H1 (cell line): ENCODE measurements around the gene NQO2. TPM values are rescaled to one million over a fixed set of nuclear protein-coding genes. Genes with fewer than 3 reads are reported as not detected.
A peak's percentile ranks its signal among the peaks of the same experiment; 100 is the strongest.

Experiments used
- BACH1 ChIP-seq: IDR thresholded peaks from 2 replicates; pipeline ENCODE4 v1.6.1; 2012; ENCODE audit warnings: low read length, improper control_type of control experiment
- CBX5 ChIP-seq: fragments of 300-800, 300-1000 bp; sonication (generic); IDR thresholded peaks from 2 replicates; pipeline ENCODE4 v1.7.1; 2016; ENCODE audit warnings: antibody characterized with exemption, low read length, low read depth
- CEBPB ChIP-seq: IDR thresholded peaks from 2 replicates; pipeline ENCODE4 v1.6.1; 2012; ENCODE audit warnings: low read depth, low read length
- E2F6 ChIP-seq: IDR thresholded peaks from 2 replicates; pipeline ENCODE4 v1.6.1; 2012; ENCODE audit warnings: inconsistent platforms
- EGR1 ChIP-seq: IDR thresholded peaks from 2 replicates; pipeline ENCODE4 v1.6.1; 2011; ENCODE audit warnings: low read depth, low read length, borderline replicate concordance
- HDAC2 ChIP-seq, 2 experiments: fragments of 300-600 bp in 1 of 2; sonication (generic) in 1 of 2; IDR thresholded peaks; 2 replicates each; pipeline ENCODE4 v1.6.1; 2011 to 2012; ENCODE audit warnings: low read depth in 2 of 2, low read length in 2 of 2, mild to moderate bottlenecking in 2 of 2, moderate library complexity in 2 of 2, borderline replicate concordance in 1 of 2, inconsistent platforms in 1 of 2
- KDM5A ChIP-seq: fragments of 200-600 bp; IDR thresholded peaks from 2 replicates; pipeline ENCODE4 v1.7.1; 2012; ENCODE audit warnings: mild to moderate bottlenecking, low read length, inconsistent platforms, mixed read lengths
- MAFK ChIP-seq: IDR thresholded peaks from 2 replicates; pipeline ENCODE4 v1.6.1; 2012; ENCODE audit warnings: low read depth, mild to moderate bottlenecking, improper control_type of control experiment, low read length
- SRF ChIP-seq: IDR thresholded peaks from 2 replicates; pipeline ENCODE4 v1.6.1; 2011; ENCODE audit warnings: mild to moderate bottlenecking, low read depth, low read length, moderate library complexity
- SUZ12 ChIP-seq: fragments of 200-600 bp; sonication (generic); IDR thresholded peaks from 2 replicates; pipeline ENCODE4 v1.6.1; 2012; ENCODE audit warnings: mild to moderate bottlenecking, inconsistent platforms, low read length, moderate library complexity, mixed read lengths
- polyA plus RNA-seq, 7 experiments: library from polyadenylated mRNA; depleted of rRNA in 3 of 7; stranded (reverse) in 5 of 7; unstranded in 2 of 7; fragments of >200 nt in 5 of 7; fragments of 200-250 nt in 2 of 7; gene quantifications; 1 replicate in 5 of 7; 2 replicates in 1 of 7; 4 replicates in 1 of 7; pipeline versions ENCODE4 v1.2.1 to v1.2.3, GENCODE V29; 2011 to 2013; ENCODE audit warnings: missing spikeins in 2 of 7, mixed read lengths in 2 of 7
- total RNA-seq: library from RNA; stranded (reverse); fragmentation: NEBNext Ultra II Directional; extraction: Animal tissue kit (Norgen Biotek cat#: 25700); gene quantifications from 2 replicates; pipeline ENCODE4 v1.2.1, GENCODE V29; 2021
- TF ChIP-seq, protein P1 (sequence below): fragments of 300-600 bp; sonication (generic); IDR thresholded peaks from 2 replicates; pipeline ENCODE4 v1.7.1; 2012; ENCODE audit warnings: low read length, moderate library complexity, mild to moderate bottlenecking, inconsistent platforms; ENCODE audit not compliant: insufficient replicate concordance

NQO2 gene
- total and polyA plus RNA-seq, 2 of the 8 experiments (the other 6 are each of a cell fraction or from before 2014, with no cell fraction given), result 135 to 168 TPM

DNA sequence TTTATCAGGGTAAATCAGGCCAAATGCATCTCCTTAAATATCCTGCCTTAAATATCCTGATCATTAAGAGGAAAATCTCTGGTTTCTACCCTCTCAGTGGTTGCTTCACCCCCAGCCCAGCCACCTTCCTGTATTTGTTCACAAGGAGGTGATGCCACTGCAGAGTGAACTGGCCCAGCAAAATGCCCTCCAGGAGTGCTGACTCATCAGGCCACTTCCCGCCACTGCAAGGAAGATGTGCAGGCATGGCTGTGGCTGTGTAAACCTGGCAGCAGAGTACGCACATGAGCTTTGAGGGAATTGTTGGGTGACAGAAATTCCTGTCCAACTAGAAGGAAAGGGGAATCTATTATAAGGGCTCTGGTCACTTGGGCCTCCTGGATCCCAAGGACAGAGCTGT is 13.8 kb downstream of the NQO2 start (continued):
- TF ChIP-seq, protein P1, sequence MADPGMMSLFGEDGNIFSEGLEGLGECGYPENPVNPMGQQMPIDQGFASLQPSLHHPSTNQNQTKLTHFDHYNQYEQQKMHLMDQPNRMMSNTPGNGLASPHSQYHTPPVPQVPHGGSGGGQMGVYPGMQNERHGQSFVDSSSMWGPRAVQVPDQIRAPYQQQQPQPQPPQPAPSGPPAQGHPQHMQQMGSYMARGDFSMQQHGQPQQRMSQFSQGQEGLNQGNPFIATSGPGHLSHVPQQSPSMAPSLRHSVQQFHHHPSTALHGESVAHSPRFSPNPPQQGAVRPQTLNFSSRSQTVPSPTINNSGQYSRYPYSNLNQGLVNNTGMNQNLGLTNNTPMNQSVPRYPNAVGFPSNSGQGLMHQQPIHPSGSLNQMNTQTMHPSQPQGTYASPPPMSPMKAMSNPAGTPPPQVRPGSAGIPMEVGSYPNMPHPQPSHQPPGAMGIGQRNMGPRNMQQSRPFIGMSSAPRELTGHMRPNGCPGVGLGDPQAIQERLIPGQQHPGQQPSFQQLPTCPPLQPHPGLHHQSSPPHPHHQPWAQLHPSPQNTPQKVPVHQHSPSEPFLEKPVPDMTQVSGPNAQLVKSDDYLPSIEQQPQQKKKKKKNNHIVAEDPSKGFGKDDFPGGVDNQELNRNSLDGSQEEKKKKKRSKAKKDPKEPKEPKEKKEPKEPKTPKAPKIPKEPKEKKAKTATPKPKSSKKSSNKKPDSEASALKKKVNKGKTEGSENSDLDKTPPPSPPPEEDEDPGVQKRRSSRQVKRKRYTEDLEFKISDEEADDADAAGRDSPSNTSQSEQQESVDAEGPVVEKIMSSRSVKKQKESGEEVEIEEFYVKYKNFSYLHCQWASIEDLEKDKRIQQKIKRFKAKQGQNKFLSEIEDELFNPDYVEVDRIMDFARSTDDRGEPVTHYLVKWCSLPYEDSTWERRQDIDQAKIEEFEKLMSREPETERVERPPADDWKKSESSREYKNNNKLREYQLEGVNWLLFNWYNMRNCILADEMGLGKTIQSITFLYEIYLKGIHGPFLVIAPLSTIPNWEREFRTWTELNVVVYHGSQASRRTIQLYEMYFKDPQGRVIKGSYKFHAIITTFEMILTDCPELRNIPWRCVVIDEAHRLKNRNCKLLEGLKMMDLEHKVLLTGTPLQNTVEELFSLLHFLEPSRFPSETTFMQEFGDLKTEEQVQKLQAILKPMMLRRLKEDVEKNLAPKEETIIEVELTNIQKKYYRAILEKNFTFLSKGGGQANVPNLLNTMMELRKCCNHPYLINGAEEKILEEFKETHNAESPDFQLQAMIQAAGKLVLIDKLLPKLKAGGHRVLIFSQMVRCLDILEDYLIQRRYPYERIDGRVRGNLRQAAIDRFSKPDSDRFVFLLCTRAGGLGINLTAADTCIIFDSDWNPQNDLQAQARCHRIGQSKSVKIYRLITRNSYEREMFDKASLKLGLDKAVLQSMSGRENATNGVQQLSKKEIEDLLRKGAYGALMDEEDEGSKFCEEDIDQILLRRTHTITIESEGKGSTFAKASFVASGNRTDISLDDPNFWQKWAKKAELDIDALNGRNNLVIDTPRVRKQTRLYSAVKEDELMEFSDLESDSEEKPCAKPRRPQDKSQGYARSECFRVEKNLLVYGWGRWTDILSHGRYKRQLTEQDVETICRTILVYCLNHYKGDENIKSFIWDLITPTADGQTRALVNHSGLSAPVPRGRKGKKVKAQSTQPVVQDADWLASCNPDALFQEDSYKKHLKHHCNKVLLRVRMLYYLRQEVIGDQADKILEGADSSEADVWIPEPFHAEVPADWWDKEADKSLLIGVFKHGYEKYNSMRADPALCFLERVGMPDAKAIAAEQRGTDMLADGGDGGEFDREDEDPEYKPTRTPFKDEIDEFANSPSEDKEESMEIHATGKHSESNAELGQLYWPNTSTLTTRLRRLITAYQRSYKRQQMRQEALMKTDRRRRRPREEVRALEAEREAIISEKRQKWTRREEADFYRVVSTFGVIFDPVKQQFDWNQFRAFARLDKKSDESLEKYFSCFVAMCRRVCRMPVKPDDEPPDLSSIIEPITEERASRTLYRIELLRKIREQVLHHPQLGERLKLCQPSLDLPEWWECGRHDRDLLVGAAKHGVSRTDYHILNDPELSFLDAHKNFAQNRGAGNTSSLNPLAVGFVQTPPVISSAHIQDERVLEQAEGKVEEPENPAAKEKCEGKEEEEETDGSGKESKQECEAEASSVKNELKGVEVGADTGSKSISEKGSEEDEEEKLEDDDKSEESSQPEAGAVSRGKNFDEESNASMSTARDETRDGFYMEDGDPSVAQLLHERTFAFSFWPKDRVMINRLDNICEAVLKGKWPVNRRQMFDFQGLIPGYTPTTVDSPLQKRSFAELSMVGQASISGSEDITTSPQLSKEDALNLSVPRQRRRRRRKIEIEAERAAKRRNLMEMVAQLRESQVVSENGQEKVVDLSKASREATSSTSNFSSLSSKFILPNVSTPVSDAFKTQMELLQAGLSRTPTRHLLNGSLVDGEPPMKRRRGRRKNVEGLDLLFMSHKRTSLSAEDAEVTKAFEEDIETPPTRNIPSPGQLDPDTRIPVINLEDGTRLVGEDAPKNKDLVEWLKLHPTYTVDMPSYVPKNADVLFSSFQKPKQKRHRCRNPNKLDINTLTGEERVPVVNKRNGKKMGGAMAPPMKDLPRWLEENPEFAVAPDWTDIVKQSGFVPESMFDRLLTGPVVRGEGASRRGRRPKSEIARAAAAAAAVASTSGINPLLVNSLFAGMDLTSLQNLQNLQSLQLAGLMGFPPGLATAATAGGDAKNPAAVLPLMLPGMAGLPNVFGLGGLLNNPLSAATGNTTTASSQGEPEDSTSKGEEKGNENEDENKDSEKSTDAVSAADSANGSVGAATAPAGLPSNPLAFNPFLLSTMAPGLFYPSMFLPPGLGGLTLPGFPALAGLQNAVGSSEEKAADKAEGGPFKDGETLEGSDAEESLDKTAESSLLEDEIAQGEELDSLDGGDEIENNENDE, result no peak
- TF ChIP-seq SRF, result no peak
- peak; percentile 53; the same call in 1 of the 2 replicates for TF ChIP-seq MAFK
- TF ChIP-seq HDAC2 (IDR thresholded peaks at IDR 0.05; ENCODE audit: borderline replicate concordance in 1 of 2, low read depth in 2 of 2, low read length in 2 of 2), result no peak
- TF ChIP-seq CEBPB, result no peak
- no peak for TF ChIP-seq CBX5
- no peak for TF ChIP-seq SUZ12
- TF ChIP-seq E2F6, result peak; percentile 33; the same call in 1 of the 2 replicates
- TF ChIP-seq KDM5A, result no peak
- TF ChIP-seq BACH1, result 0 out of 2 replicates have a peak, but pooled peaks have one; percentile 27
- no peak for TF ChIP-seq EGR1
